Frontal cortex (tissue), 4 donors: ENCODE measurements around the gene SNX13. TPM values are rescaled to one million over a fixed set of nuclear protein-coding genes. Genes with fewer than 3 reads are reported as not detected.

Source experiments
- DNase-seq, 2 donors: peaks; one replicate each; pipeline ENCODE4 v3.0.0; 2012; ENCODE audit warnings: low spot score in 2 of 2
- FAIRE-seq: peaks from 2 replicates; lab custom pipeline; 2012; peaks lifted over from hg19 to GRCh38; lab: Jason Lieb, UNC
- total RNA-seq: library from RNA; depleted of rRNA; stranded (reverse); fragments of >200 nt; gene quantifications from one replicate; pipeline ENCODE4 v1.2.3, GENCODE V29; 2014
- donor health status: control.
- donor health status: control.
- donor health status: control.

The SNX13 gene
- total RNA-seq, 1 donor from 2014 or later: 66.0 TPM

DNA sequence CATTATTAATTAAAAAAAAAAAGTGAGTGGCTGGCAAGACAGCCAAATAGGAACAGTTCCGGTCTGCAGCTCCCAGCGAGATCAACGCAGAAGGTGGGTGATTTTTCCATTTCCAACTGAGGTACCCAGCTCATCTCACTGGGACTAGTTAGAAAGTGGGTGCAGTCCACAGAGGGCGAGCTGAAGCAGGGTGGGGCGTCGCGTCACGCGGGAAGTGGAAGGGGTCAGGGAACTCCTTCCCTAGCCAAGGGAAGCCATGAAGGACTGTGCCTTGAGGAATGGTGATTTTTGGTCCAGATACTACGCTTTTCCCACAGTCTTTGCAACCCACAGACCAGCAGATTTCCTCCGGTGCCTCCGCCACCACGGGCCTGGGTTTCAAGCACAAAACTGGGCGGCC lies 133.7 kb downstream of the SNX13 start:
- FAIRE-seq: no peak
- no peak for DNase-seq

DNA sequence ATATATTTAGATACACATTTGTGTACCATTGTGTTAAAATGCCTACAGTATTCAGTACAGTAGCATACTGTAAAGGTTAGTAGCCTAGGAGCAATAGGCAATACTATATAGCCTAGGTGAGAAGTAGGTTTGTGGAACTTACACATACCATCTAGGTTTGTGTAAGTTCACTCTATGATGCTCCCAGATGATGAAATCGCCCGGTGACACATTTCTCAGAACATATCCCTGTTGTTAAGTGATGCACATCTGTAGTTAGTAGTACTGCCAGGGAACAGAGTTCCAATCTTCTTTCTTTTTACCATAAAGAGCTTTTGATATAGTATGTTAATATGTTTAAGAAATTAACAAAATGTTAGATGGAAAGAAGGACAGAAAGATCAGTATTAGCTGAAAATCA lies 138.2 kb downstream of the SNX13 start:
- FAIRE-seq (no peak), DNase-seq (no peak)

GRCh38 chr7:17792075-17792936 lies 148.0 kb downstream of the SNX13 start:
- DNase-seq: no peak
- FAIRE-seq: no peak

DNA sequence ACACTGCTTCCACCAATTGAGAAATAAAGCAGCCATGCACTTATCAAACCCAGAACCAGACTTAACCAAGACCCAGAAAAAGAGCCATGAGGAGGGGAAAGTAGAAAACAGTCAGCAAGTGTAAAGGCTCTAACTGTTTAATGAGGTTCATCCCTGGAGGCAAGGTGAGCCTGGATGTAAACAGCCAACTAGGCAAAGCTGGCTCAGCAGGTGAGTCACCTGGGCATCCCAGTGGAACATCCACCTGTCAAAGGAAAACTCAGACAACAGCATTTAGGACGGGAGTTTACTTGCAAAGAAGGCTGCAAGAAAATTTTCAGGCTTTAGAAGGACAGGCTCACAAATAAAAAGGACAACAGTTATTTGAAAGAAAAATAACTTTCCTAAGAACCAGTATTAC lies 153.0 kb downstream of the SNX13 start:
- FAIRE-seq: no peak
- DNase-seq: no peak

DNA sequence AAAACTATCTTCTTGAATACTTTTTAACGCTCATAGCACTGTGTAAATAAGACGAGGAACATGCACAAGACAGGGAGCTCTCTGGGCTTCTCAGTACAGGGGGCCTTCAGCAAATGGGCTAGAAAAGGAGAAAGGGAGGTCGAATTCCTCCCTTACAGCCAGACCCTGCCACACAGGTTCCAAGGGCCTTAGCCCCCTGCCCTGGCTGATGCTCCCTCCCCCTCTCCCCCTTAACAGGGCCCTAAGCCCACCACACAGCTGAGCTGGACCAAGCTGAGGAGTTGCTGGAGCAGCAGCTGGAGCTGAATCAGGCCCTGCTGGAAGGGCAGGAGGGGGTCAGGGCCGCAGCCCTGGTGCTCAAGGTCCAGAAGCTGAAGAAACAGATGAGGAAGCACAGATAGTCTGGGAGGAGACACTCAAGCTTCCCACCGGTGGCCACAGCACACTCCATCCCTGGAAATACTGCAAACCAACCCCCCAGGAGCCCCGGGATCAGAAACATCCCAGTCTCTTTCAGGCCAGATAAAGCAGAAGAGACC lies 153.9 kb downstream of the SNX13 start:
- no peak for FAIRE-seq

DNA sequence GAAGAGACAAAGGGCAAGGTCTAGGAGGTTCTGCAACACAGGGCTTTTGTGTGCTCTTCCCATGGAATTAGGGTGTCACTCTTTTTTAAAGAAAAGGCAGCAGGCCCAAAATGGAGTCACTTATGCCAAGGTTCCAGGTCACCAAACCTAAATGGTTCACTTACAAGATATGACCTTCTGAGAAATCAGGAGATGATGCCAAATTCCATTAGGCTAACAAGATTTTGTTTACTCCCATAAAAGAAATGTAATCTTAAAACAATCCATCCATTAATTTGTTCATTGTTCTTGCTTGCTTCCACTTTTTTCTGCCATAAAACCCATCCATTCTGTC lies 158.1 kb downstream of the SNX13 start:
- FAIRE-seq (no peak), DNase-seq (no peak)

More for the DNA sequence above, 153.9 kb downstream of the SNX13 start:
- no peak for DNase-seq

DNA sequence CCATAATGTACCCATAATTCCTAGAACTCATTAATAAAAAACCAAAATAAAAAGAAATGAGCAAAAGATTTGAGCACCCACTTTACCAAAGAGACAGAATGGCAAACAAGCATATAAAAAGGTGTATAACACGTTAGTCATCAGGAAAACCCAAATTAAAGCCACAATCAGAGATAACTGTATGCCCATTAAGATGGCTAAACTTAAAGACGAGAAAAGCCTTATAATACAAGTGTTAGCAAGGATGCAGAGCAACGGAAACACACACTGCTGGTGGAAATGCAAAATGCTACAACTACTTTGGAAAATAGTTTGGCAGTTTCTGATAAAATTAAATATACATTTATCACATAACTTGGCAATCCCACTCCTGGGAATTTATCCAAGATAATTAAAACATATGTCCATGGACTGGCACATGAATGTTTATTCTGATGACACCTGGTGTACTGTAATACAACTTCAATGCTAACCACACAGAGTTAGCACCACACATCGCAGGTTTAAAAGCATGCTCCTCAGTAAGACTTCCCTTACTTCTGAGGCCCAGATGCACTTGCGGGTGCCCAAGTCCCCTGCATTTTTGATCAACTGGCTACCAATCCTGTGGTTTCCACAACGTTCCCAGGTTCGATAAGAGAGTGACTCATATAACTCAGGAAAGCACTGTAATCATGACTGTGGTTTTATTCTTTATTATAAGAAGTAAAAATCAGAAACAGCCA lies 158.6 kb downstream of the SNX13 start:
- no peak for DNase-seq
- FAIRE-seq: no peak

DNA sequence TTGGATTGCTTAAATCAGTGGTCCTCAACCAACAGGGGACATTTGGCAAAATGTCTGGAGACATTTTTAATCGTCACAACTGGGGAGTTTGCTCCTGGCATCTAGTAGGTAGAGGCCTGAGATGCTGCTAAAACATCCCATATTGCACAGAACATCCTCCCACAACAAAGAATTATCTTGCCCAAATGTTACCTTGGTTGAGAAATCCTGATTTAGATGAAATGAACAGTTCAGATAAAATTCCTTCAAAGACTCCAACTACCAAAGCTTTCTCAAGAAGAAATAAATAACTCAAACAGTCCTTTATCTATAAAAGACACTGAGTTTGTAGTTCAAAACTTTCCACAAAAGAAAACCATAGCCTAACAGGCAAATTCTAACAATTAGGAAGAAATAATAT lies 160.9 kb downstream of the SNX13 start:
- FAIRE-seq (no peak), DNase-seq (no peak)

- DNase-seq (no peak), FAIRE-seq (no peak)
Measured at GRCh38 chr7:17774716-17775288, 165.5 kb downstream of the SNX13 start.

DNA sequence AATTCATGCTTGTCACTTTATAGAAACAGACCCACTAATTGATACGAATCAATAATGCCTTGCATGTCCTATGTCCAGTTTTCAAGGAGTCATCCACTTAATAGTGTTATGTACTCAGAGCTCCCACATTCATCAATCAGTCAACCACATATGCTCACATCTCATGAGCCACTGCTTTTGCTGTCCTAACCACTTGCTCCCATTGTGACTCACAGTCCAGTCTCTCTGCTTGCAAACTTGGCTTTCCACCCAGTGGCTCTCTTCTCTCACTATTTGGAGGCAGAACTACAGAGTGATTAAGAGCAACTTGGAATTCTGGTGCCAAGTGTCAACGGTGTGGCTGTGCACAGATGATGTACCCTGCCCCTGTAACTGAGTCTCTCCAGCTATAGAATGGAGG lies 166.0 kb downstream of the SNX13 start:
- no peak for DNase-seq
- FAIRE-seq: no peak

DNA sequence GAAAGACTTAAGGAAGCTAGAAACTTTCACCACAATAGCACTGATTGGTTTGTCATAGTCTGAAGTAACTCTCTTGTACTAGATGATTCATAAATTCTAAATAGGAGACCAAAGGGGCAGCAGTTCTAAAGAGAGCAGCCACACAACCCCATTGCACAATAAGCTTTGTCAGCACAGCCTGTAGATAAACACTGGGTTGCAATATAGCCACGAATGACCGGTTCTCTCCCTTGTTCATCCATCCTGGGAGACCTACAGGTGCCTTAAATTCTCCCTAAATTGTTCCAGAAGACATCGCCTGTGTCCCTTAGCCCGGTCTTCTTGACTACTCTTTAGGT lies 167.0 kb downstream of the SNX13 start:
- no peak for FAIRE-seq

DNA sequence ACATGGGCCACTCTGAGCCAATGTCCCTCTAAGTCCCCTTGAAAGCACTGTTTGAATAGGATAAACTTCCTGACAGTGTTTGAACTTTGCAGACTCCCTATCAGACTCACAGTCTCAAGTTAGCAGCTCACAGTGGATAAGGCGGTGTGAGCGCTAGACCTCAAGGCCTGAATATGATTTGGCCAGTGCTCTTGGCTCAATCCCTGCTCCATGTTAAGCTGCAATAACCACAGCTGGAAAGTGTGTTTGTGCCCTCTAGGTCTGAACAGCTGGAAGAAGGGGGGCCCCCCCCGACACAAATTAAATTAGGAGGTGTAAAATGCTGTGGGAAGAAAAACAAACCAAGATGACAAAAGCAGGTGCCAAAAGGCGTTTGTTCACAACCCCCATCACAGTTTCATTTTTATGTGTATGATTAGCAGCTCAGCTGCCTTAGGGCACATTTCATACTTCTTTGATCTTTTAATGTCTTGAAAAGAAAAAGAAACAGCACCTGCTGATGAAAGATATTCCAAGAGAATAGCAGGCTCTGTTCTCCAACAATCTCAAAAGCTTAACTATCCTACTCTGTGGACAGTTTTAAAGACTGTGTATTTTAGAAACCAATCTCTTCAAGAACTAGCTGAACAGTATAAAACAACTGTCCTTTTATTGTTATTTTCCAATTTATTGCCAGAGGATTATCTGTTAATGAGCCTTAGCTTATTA lies 167.6 kb downstream of the SNX13 start:
- FAIRE-seq: no peak
- DNase-seq: no peak

More for the DNA sequence above, 167.0 kb downstream of the SNX13 start:
- no peak for DNase-seq

GRCh38 chr7:17771901-17772408 lies 168.3 kb downstream of the SNX13 start:
- DNase-seq (no peak), FAIRE-seq (no peak)

- FAIRE-seq (no peak), DNase-seq (no peak)
Measured at GRCh38 chr7:17770710-17771375, 169.5 kb downstream of the SNX13 start.

- peak; percentile 42 for FAIRE-seq
- DNase-seq: peak; percentile 16
Measured at GRCh38 chr7:17769918-17770317, 170.4 kb downstream of the SNX13 start.

- DNase-seq (no peak), FAIRE-seq (no peak)
Measured at GRCh38 chr7:17758008-17758407, 182.3 kb downstream of the SNX13 start.

- no peak for FAIRE-seq
Measured at GRCh38 chr7:17746020-17746530, 194.2 kb downstream of the SNX13 start.

DNA sequence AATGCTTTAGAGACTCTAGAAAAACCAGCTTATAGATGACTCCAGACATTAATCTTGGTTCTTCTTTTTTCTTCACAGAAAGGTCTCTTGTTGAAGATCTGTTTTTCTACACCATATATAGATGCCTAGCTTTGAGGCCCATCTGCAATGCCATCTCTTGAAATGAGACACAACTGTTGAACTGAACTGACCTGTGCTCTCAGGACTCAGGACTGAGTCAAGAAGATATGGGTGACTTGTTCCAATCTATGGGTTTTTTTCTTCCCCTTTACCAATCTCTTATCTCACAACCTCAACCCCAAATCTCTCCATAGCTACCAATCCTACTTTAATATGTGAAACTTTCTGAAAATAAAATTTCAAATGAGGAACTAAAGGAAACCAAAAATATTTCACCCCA lies 194.7 kb downstream of the SNX13 start:
- FAIRE-seq (no peak), DNase-seq (no peak)

More at GRCh38 chr7:17746020-17746530, 194.2 kb downstream of the SNX13 start:
- DNase-seq: no peak

GRCh38 chr7:17743316-17743715 lies 197.0 kb downstream of the SNX13 start:
- FAIRE-seq (no peak), DNase-seq (no peak)
